AG10803 (cell line): ENCODE data around the gene SNAP25.

Source experiments
- DNase-seq: peaks from one replicate; pipeline ENCODE4 v3.0.0; 2010; ENCODE audit warnings: low read depth
- H3K4me3 ChIP-seq: 2 replicates; pipeline ENCODE4 v1.5.1; 2011; ENCODE audit warnings: mild to moderate bottlenecking, low read length, control low read depth
- CTCF ChIP-seq: conservative IDR thresholded peaks from 2 replicates; pipeline ENCODE4 v1.5.1; 2011; ENCODE audit warnings: mild to moderate bottlenecking, low read length, control low read depth, inconsistent platforms

SNAP25 gene

GRCh38 chr20:10249048-10249770, 30.6 kb downstream of the SNAP25 start:
- no peak for DNase-seq
- TF ChIP-seq CTCF: no peak
- H3K4me3 ChIP-seq: no peak overlapping the region

- no peak for TF ChIP-seq CTCF
- DNase-seq: no peak
- H3K4me3 ChIP-seq: no peak overlapping the region
Observed at GRCh38 chr20:10249822-10250221, 31.2 kb downstream of the SNAP25 start.

- no peak overlapping the region for H3K4me3 ChIP-seq
- DNase-seq: no peak
- TF ChIP-seq CTCF: no peak
Observed at GRCh38 chr20:10250902-10251301, 32.3 kb downstream of the SNAP25 start.

GRCh38 chr20:10253780-10254179, 35.1 kb downstream of the SNAP25 start:
- no peak for TF ChIP-seq CTCF
- H3K4me3 ChIP-seq: no peak overlapping the region
- no peak for DNase-seq

GRCh38 chr20:10255846-10256245, 37.2 kb downstream of the SNAP25 start:
- DNase-seq: no peak
- no peak for TF ChIP-seq CTCF
- H3K4me3 ChIP-seq: no peak overlapping the region

GRCh38 chr20:10259166-10259565, 40.5 kb downstream of the SNAP25 start:
- no peak overlapping the region for H3K4me3 ChIP-seq
- no peak for TF ChIP-seq CTCF
- DNase-seq: no peak

GRCh38 chr20:10260316-10260715, 41.7 kb downstream of the SNAP25 start:
- DNase-seq: no peak
- no peak for TF ChIP-seq CTCF
- no peak overlapping the region for H3K4me3 ChIP-seq
